SK-N-MC (cell line): ENCODE results near the gene EVL.

ENCODE experiments used
- DNase-seq: peaks from one replicate; pipeline ENCODE4 v3.0.0-alpha.2; 2011; ENCODE audit warnings: low read depth, low spot score
- H3K27ac ChIP-seq: fragments of 200-600 bp; sonication (generic); 2 replicates; pipeline ENCODE4 v1.5.1; 2016; ENCODE audit warnings: mixed run types
- H3K36me3 ChIP-seq: fragments of 200-600 bp; sonication (generic); 2 replicates; pipeline ENCODE4 v1.6.1; 2017; ENCODE audit warnings: antibody characterized with exemption, low read length, mixed read lengths; ENCODE audit not compliant: insufficient read depth
- H3K4me3 ChIP-seq: fragments of 200-600 bp; sonication (generic); 2 replicates; pipeline ENCODE4 v1.5.1; 2016
- H3K9ac ChIP-seq: fragments of 200-600 bp; sonication (generic); 2 replicates; pipeline ENCODE4 v1.8.0; 2017; ENCODE audit warnings: mixed run types, mixed read lengths; ENCODE audit not compliant: insufficient read length
- H3K9me3 ChIP-seq: fragments of 200-600 bp; sonication (generic); 2 replicates; pipeline ENCODE4 v1.6.1; 2017; ENCODE audit warnings: low read depth, mild to moderate bottlenecking, antibody characterized with exemption, low read length, moderate library complexity, mixed read lengths
- EZH2 ChIP-seq: fragments of 200-600 bp; sonication (generic); IDR thresholded peaks from one replicate; pipeline ENCODE4 v1.6.1; 2017; ENCODE audit warnings: antibody characterized with exemption
- FOXP2 ChIP-seq: optimal IDR thresholded peaks from 2 replicates; pipeline ENCODE3; 2011; ENCODE audit warnings: mild to moderate bottlenecking, moderate library complexity; ENCODE audit not compliant: insufficient read depth; ENCODE audit errors: extremely low read length, control extremely low read depth
- POLR2AphosphoS5 ChIP-seq: IDR thresholded peaks from 2 replicates; pipeline ENCODE4 v1.6.1; 2012; ENCODE audit warnings: mild to moderate bottlenecking, low read depth, low read length, borderline replicate concordance

The EVL gene

GRCh38 chr14:100034468-100034867 lies 30.8 kb upstream of the EVL start:
- TF ChIP-seq POLR2AphosphoS5: no peak
- TF ChIP-seq FOXP2: no peak
- no peak for TF ChIP-seq EZH2
- DNase-seq: no peak
- Histone ChIP-seq H3K9me3 (no peaks in the 10 kb centered on the region), H3K27ac (no peak overlapping the region), H3K9ac (no peak overlapping the region), H3K4me3 (no peak overlapping the region), H3K36me3 (no peaks in the 10 kb centered on the region)

DNA sequence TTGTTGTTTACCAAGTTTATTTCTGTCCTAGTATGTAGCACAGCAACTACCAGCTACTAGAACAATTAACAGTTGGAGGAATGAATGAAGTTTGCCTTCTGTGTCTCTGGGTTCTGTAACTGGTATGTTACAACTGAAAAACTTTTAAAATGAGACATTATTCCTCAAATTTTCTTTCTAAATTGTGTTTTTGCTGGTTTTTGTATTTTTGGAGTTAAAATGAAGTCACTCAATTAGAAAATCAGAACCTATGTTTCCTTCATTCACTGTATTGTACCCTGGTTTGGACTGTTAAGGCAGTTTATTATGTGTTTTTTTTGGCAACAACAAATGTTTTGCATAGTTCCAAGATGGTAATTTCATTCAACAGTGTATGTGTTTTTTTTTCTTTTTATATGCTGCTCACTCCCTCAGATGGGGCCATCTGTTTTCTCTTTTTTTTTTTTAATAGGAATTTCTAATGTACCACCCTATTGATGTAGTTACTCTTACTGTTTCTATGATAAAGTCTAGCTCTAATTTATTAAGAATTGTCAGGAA lies 30.2 kb upstream of the EVL start:
- no peak overlapping the region for H3K27ac ChIP-seq
- no peak overlapping the region for H3K9ac ChIP-seq
- TF ChIP-seq FOXP2 (no peak), POLR2AphosphoS5 (no peak), EZH2 (no peak)
- no peak for DNase-seq
- H3K36me3 ChIP-seq: no peaks in the 10 kb centered on the region
- H3K9me3 ChIP-seq: no peaks in the 10 kb centered on the region
- no peak overlapping the region for H3K4me3 ChIP-seq

GRCh38 chr14:100035700-100036099 lies 29.5 kb upstream of the EVL start:
- no peak for TF ChIP-seq POLR2AphosphoS5
- no peak for TF ChIP-seq FOXP2
- no peak for TF ChIP-seq EZH2
- no peak for DNase-seq
- H3K4me3 ChIP-seq: no peak overlapping the region
- H3K9me3 ChIP-seq: no peaks in the 10 kb centered on the region
- no peak overlapping the region for H3K9ac ChIP-seq
- no peaks in the 10 kb centered on the region for H3K36me3 ChIP-seq
- no peak overlapping the region for H3K27ac ChIP-seq

DNA sequence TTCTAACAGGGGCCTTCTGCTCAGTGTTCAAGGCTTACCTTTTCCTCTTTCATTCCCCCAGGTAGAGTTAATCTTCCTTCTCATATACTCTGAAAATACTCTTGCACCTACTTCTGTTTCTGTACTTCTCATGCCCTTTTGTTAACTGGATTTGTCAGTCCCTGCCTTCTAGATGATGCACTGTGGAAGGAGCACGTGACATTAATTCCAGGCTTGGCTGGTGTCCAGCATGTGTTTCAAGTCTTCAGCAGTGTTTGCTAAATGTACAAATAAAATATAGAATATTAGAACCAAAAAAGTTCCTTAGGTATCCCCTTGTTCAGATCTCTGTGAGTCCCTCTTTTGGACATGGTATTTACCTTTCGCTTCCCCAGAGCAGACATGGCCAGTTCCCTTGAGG lies 27.9 kb upstream of the EVL start:
- H3K9me3 ChIP-seq: no peaks in the 10 kb centered on the region
- H3K9ac ChIP-seq: no peak overlapping the region
- H3K36me3 ChIP-seq: no peaks in the 10 kb centered on the region
- TF ChIP-seq POLR2AphosphoS5: no peak
- no peak for TF ChIP-seq FOXP2
- no peak for TF ChIP-seq EZH2
- no peak for DNase-seq
- no peak overlapping the region for H3K4me3 ChIP-seq
- no peak overlapping the region for H3K27ac ChIP-seq

GRCh38 chr14:100038065-100038464 lies 27.2 kb upstream of the EVL start:
- Histone ChIP-seq H3K4me3 (no peak overlapping the region), H3K27ac (no peak overlapping the region), H3K9ac (no peak overlapping the region), H3K36me3 (no peaks in the 10 kb centered on the region), H3K9me3 (no peaks in the 10 kb centered on the region)
- DNase-seq: no peak
- TF ChIP-seq POLR2AphosphoS5 (no peak), EZH2 (no peak), FOXP2 (no peak)

DNA sequence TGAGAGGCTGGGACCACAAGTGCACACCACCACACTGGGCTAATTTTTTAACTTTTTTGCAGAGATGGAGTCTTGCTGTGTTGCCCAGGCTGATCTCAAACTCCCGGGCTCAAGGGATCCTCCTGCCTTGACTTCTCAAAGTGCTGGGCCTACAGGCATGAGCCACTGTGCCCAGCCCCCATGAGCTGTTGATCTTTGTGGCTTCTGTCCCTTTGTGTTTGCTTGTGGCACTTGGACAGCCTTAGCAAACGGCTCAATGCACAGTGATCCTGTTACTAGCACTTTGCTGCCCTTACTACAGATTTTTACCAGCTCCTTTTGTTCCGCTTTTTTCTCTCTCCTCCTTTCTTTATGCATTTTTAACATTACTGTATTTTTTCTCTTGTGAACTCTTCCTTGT lies 25.3 kb upstream of the EVL start:
- no peak overlapping the region for H3K9ac ChIP-seq

GRCh38 chr14:100041271-100041670 lies 24.0 kb upstream of the EVL start:
- no peak for DNase-seq
- Histone ChIP-seq H3K4me3 (no peak overlapping the region), H3K27ac (no peak overlapping the region)

More for the DNA sequence above, 25.3 kb upstream of the EVL start:
- no peak for DNase-seq
- TF ChIP-seq EZH2 (no peak), FOXP2 (no peak), POLR2AphosphoS5 (no peak)
- Histone ChIP-seq H3K36me3 (no peaks in the 10 kb centered on the region), H3K9me3 (no peaks in the 10 kb centered on the region), H3K4me3 (no peak overlapping the region), H3K27ac (no peak overlapping the region)

GRCh38 chr14:100042286-100042685 lies 22.9 kb upstream of the EVL start:
- Histone ChIP-seq H3K9me3 (no peaks in the 10 kb centered on the region), H3K36me3 (no peaks in the 10 kb centered on the region), H3K9ac (no peak overlapping the region), H3K4me3 (no peak overlapping the region), H3K27ac (no peak overlapping the region)
- no peak for TF ChIP-seq FOXP2
- no peak for TF ChIP-seq POLR2AphosphoS5
- no peak for TF ChIP-seq EZH2
- no peak for DNase-seq

More at GRCh38 chr14:100041271-100041670, 24.0 kb upstream of the EVL start:
- Histone ChIP-seq H3K36me3 (no peaks in the 10 kb centered on the region), H3K9ac (no peak overlapping the region), H3K9me3 (no peaks in the 10 kb centered on the region)
- TF ChIP-seq EZH2: no peak
- no peak for TF ChIP-seq FOXP2
- no peak for TF ChIP-seq POLR2AphosphoS5
